ENCODE measurements around the gene SEMA6B.

DNA sequence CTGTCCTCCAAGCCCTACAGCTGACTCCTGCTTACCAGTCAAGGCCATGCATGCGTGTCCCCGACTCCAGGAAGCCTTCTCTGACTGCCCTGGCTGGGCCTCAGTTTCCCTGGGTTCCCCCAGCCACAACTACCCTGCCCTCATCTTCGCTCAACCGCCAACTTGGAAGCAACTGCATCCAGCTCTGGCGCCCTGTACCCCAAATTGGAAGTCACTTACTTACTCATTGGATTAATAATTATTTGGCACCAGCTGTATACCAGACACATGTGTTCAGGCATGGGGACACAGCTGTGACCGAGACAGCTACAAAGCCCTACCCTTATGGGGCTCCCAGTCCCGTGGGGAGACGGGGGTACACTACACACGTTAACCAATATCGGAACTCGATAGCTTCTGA is 10.9 kb upstream of the SEMA6B start:
- TF ChIP-seq POLR2A (IDR thresholded peaks at IDR 0.05; ENCODE audit: low read length) (no peak), GATA1 (IDR thresholded peaks at IDR 0.05; ENCODE audit: low read depth, low read length) (no peak)
